OCI-LY3 (cell line): ENCODE data around the gene CRIP3.

ENCODE experiments used
- H2AFZ ChIP-seq: fragments of 200-600, 300-600 bp; shearing (Covaris generic); 2 replicates; pipeline ENCODE4 v1.6.0; 2014; ENCODE audit warnings: antibody characterized with exemption, low read depth, low read length
- H3K27ac ChIP-seq: fragments of 200-600, 300-600 bp; sonication (generic); 2 replicates; pipeline ENCODE4 v1.5.1; 2014; ENCODE audit warnings: mild to moderate bottlenecking, low read length, moderate library complexity, mixed read lengths
- H3K27me3 ChIP-seq: fragments of 200-600, 300-600 bp; sonication (generic); 2 replicates; pipeline ENCODE4 v1.6.1; 2014; ENCODE audit warnings: low read depth, low read length, mixed read lengths
- H3K36me3 ChIP-seq: fragments of 200-600, 300-600 bp; sonication (generic); replicated peaks from 2 replicates; pipeline ENCODE3; 2014; ENCODE audit warnings: low read depth, low read length, mixed read lengths
- H3K4me1 ChIP-seq: fragments of 300-600, 200-600 bp; sonication (generic); 2 replicates; pipeline ENCODE4 v1.6.1; 2014; ENCODE audit warnings: low read length, mixed read lengths
- H3K4me2 ChIP-seq: fragments of 200-600, 300-600 bp; sonication (generic); 2 replicates; pipeline ENCODE4 v1.6.1; 2014; ENCODE audit warnings: low read length, mixed read lengths
- H3K4me3 ChIP-seq: fragments of 300-600, 200-600 bp; sonication (generic); 2 replicates; pipeline ENCODE4 v1.5.1; 2014; ENCODE audit warnings: antibody characterized with exemption, mild to moderate bottlenecking, low read length, moderate library complexity
- H3K79me2 ChIP-seq: fragments of 300-600, 200-600 bp; shearing (Covaris generic); 2 replicates; pipeline ENCODE4 v1.6.1; 2014; ENCODE audit warnings: mild to moderate bottlenecking, low read length, mixed read lengths
- H3K9ac ChIP-seq: fragments of 300-600, 200-600 bp; shearing (Covaris generic); 2 replicates; pipeline ENCODE4 v1.6.0; 2014; ENCODE audit warnings: mild to moderate bottlenecking, low read length, moderate library complexity
- H3K9me3 ChIP-seq: fragments of 200-600, 300-600 bp; shearing (Covaris generic); 2 replicates; pipeline ENCODE4 v1.6.1; 2014; ENCODE audit warnings: low read length, mixed read lengths; ENCODE audit not compliant: insufficient read depth
- H4K20me1 ChIP-seq: fragments of 200-600, 300-600 bp; sonication (generic); 2 replicates; pipeline ENCODE4 v1.6.1; 2016; ENCODE audit warnings: low read length, mixed read lengths; ENCODE audit not compliant: insufficient read depth
- CTCF ChIP-seq: fragments of 200-600, 300-600 bp; sonication (generic); IDR thresholded peaks from 2 replicates; pipeline ENCODE4 v1.5.1; 2014; ENCODE audit warnings: antibody characterized with exemption, low read length, low read depth
- EZH2phosphoT487 ChIP-seq: fragments of 200-600 bp; shearing (Covaris generic); IDR thresholded peaks from 2 replicates; pipeline ENCODE4 v1.6.1; 2018; ENCODE audit warnings: antibody characterized with exemption, mixed run types, low read depth

CRIP3 gene

DNA sequence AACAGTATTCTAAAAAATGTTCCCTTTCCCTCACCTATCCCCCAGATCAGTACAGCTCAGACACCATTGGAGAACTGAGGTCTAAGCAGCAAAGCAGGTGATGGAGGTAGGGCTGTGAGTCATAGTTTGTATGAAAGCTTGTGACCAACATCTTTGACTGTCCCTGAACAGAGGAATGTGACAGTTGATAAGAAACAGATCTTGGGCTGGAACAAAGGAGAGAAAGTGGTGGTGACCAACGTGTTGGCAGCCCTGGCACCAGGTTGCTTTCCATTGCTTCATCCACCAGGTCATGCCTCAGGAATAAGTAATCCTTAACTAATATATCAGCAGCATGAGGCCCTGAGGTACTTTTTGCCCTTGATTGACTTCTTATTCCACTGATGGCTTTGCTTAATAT lies 19.9 kb upstream of the CRIP3 start:
- Histone ChIP-seq H3K27ac (no peak overlapping the region), H3K27me3 (no peaks in the 10 kb centered on the region), H3K4me1 (peaks cover 12% of the 10 kb centered on the region), H3K36me3 (peaks cover 37% of the 10 kb centered on the region), H3K79me2 (no peaks in the 10 kb centered on the region), H3K9ac (no peak overlapping the region), H2AFZ (no peak overlapping the region), H3K9me3 (no peaks in the 10 kb centered on the region), H4K20me1 (no peaks in the 10 kb centered on the region), H3K4me3 (no peak overlapping the region), H3K4me2 (no peak overlapping the region)
- TF ChIP-seq EZH2phosphoT487 = no peak
- TF ChIP-seq CTCF = no peak

- peaks cover 32% of the 10 kb centered on the region for H3K36me3 ChIP-seq
- H3K4me2 ChIP-seq = no peak overlapping the region
- peaks cover 21% of the 10 kb centered on the region for H3K4me1 ChIP-seq
- no peak overlapping the region for H3K27ac ChIP-seq
- no peak overlapping the region for H2AFZ ChIP-seq
- TF ChIP-seq EZH2phosphoT487 = no peak
- no peak for TF ChIP-seq CTCF
- no peaks in the 10 kb centered on the region for H4K20me1 ChIP-seq
- no peak overlapping the region for H3K4me3 ChIP-seq
- H3K9me3 ChIP-seq = no peaks in the 10 kb centered on the region
- no peaks in the 10 kb centered on the region for H3K79me2 ChIP-seq
- no peaks in the 10 kb centered on the region for H3K27me3 ChIP-seq
- H3K9ac ChIP-seq = no peak overlapping the region
Measured at GRCh38 chr6:43325876-43326275, 17.2 kb upstream of the CRIP3 start.

GRCh38 chr6:43318011-43318410 lies 9.4 kb upstream of the CRIP3 start:
- H3K27ac ChIP-seq = peak overlapping the region; percentile 33
- H3K9me3 ChIP-seq = no peaks in the 10 kb centered on the region
- no peak overlapping the region for H3K9ac ChIP-seq
- TF ChIP-seq EZH2phosphoT487 = no peak
- no peak for TF ChIP-seq CTCF
- H3K4me1 ChIP-seq = peaks cover 62% of the 10 kb centered on the region
- no peak overlapping the region for H3K4me3 ChIP-seq
- H3K36me3 ChIP-seq = peaks cover 19% of the 10 kb centered on the region
- H3K4me2 ChIP-seq = peak overlapping the region; percentile 40
- H3K79me2 ChIP-seq = no peaks in the 10 kb centered on the region
- H3K27me3 ChIP-seq = no peaks in the 10 kb centered on the region
- no peaks in the 10 kb centered on the region for H4K20me1 ChIP-seq
- no peak overlapping the region for H2AFZ ChIP-seq

DNA sequence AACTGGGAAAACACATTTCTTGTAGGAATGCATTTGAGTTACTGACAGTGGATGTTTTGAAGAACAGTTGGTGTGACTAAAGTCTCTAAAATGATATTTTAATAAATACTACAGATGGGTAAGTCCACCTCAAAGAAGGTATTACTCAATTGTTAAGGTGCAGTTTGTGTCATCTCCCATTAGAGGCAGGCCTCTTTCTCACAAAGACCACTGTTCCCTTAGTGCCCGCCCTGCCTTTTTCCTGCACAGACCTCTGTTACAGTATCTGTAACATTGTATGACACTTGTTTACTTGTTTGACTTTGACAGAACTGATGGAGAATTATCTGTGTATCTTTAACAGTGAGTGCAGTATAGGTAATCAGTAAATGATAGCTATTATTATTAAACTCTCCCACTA lies 5.2 kb upstream of the CRIP3 start:
- Histone ChIP-seq H3K79me2 (no peaks in the 10 kb centered on the region), H3K4me3 (no peak overlapping the region), H3K27me3 (no peaks in the 10 kb centered on the region), H3K36me3 (peaks cover 25% of the 10 kb centered on the region), H3K9me3 (no peaks in the 10 kb centered on the region), H2AFZ (no peak overlapping the region), H3K27ac (peak overlapping the region; percentile 50; the same call in 1 of the 2 replicates), H3K9ac (no peak overlapping the region), H3K4me2 (no peak overlapping the region), H3K4me1 (peaks cover 82% of the 10 kb centered on the region), H4K20me1 (no peaks in the 10 kb centered on the region)
- TF ChIP-seq CTCF = no peak
- no peak for TF ChIP-seq EZH2phosphoT487
